GM12878 (cell line): ENCODE measurements around the gene DNAJC5. TPM values are rescaled to one million over a fixed set of nuclear protein-coding genes. Genes with fewer than 3 reads are reported as not detected.

Experiments used
- ATAC-seq: fragments of 200-7000 bp; cut with Tn5 transposase; 3 replicates; pipeline ENCODE4 v1.9.1; 2020; ENCODE audit warnings: mild to moderate bottlenecking, moderate library complexity
- BruUV-seq: library from RNA; stranded (reverse); fragments of 400-500 nt; replicated peaks from 2 replicates; lab custom pipeline; 2021; lab: Mats Ljungman, UMichigan
- CTCF ChIA-PET: fragments of 300-600 bp; sonication (Branson Sonifier 250); formaldehyde crosslinking; extraction: SDS; loops from one replicate; lab custom pipeline; 2021; ENCODE audit warnings: inconsistent platforms; lab: Yijun Ruan, JAX
- POLR2A ChIA-PET: fragments of 350-600 bp; formaldehyde crosslinking; extraction: SDS; loops from one replicate; lab custom pipeline; 2021; ENCODE audit warnings: inconsistent platforms; lab: Charles Lee
- RAD21 ChIA-PET: fragments of 300-600 bp; sonication (Branson Sonifier 250); formaldehyde crosslinking; loops from one replicate; lab custom pipeline; 2023; ENCODE audit warnings: antibody characterized with exemption; ENCODE audit not compliant: unreplicated experiment; lab: Charles Lee
- SMC1A ChIA-PET: fragments of 300-600 bp; sonication (Branson Sonifier 250); formaldehyde crosslinking; loops from one replicate; lab custom pipeline; 2023; ENCODE audit not compliant: unreplicated experiment, uncharacterized antibody; lab: Charles Lee
- DNase-seq: peaks from one replicate; pipeline ENCODE4 v3.0.0-alpha.2; 2011; ENCODE audit warnings: low read depth, low spot score
- FAIRE-seq: peaks from 3 replicates; lab custom pipeline; 2011; peaks lifted over from hg19 to GRCh38; lab: Jason Lieb, UNC
- H2AFZ ChIP-seq: 2 replicates; pipeline ENCODE4 v1.6.0; 2011; ENCODE audit warnings: low read depth, low read length, control low read depth; ENCODE audit not compliant: control insufficient read depth
- H3K27ac ChIP-seq: 2 replicates; pipeline ENCODE4 v1.5.1; 2011; ENCODE audit warnings: control low read depth; ENCODE audit not compliant: control insufficient read depth, insufficient read depth
- H3K27me3 ChIP-seq, 2 experiments: replicated peaks in 1 of 2; 2 replicates each; pipeline versions ENCODE4 v1.6.0 to v1.6.1; 2011; ENCODE audit warnings: low read length in 1 of 2; ENCODE audit not compliant: control insufficient read depth in 2 of 2, insufficient read depth in 2 of 2
- H3K36me3 ChIP-seq, 2 experiments: 2 replicates each; pipeline ENCODE4 v1.5.1; 2011; ENCODE audit warnings: low read length in 1 of 2; ENCODE audit not compliant: control insufficient read depth in 2 of 2, insufficient read depth in 2 of 2
- H3K4me1 ChIP-seq: 2 replicates; pipeline ENCODE4 v1.6.1; 2011; ENCODE audit warnings: mild to moderate bottlenecking, low read length, moderate library complexity, mixed read lengths; ENCODE audit not compliant: control insufficient read depth, insufficient read depth
- H3K4me2 ChIP-seq: 2 replicates; pipeline ENCODE4 v1.6.0; 2011; ENCODE audit warnings: control low read depth; ENCODE audit not compliant: control insufficient read depth, insufficient read depth
- H3K4me3 ChIP-seq: fragments of 200-600 bp; sonication (generic); 2 replicates; pipeline ENCODE4 v1.5.1; 2016
- H3K79me2 ChIP-seq: 2 replicates; pipeline ENCODE4 v1.6.0; 2011; ENCODE audit warnings: low read length; ENCODE audit not compliant: control insufficient read depth, insufficient read depth
- H3K9ac ChIP-seq: 2 replicates; pipeline ENCODE4 v1.8.0; 2011; ENCODE audit warnings: low read length, control low read depth, mixed read lengths; ENCODE audit not compliant: control insufficient read depth, insufficient read depth
- H3K9me3 ChIP-seq: replicated peaks from 3 replicates; pipeline ENCODE4 v1.5.1; 2011; ENCODE audit warnings: mild to moderate bottlenecking, low read length; ENCODE audit not compliant: control insufficient read depth, insufficient read depth
- H4K20me1 ChIP-seq: 2 replicates; pipeline ENCODE4 v1.6.0; 2011; ENCODE audit not compliant: control insufficient read depth, insufficient read depth
- ATF3 ChIP-seq: IDR thresholded peaks from 2 replicates; pipeline ENCODE4 v1.6.1; 2011; ENCODE audit warnings: low read depth, mild to moderate bottlenecking, low read length, moderate library complexity, borderline replicate concordance; ENCODE audit errors: extremely low read depth
- BRCA1 ChIP-seq: IDR thresholded peaks from 2 replicates; pipeline ENCODE4 v1.6.1; 2011; ENCODE audit warnings: low read depth, low read length, improper control_type of control experiment
- CBFB ChIP-seq: IDR thresholded peaks from 2 replicates; pipeline ENCODE4 v1.6.1; 2016; ENCODE audit warnings: antibody characterized with exemption, low read depth
- CHD4 ChIP-seq: fragments of 200-600 bp; sonication (generic); IDR thresholded peaks from 2 replicates; pipeline ENCODE4 v1.6.1; 2016; ENCODE audit warnings: mild to moderate bottlenecking
- GABPA ChIP-seq: IDR thresholded peaks from 2 replicates; pipeline ENCODE4 v1.6.1; 2014; ENCODE audit warnings: antibody characterized with exemption, low read depth, mild to moderate bottlenecking, inconsistent platforms
- GATAD2B ChIP-seq: fragments of 450-650 bp; conservative IDR thresholded peaks from 2 replicates; pipeline ENCODE4 v1.6.1; 2017; ENCODE audit warnings: low read depth, mild to moderate bottlenecking, moderate library complexity
- HSF1 ChIP-seq: fragments of 150-350 bp; IDR thresholded peaks from 2 replicates; pipeline ENCODE4 v1.6.1; 2014; ENCODE audit warnings: mild to moderate bottlenecking, low read depth, low read length
- IRF4 ChIP-seq: IDR thresholded peaks from 2 replicates; pipeline ENCODE4 v1.6.1; 2011; ENCODE audit warnings: low read depth, low read length
- LARP7 ChIP-seq: fragments of 450-650 bp; IDR thresholded peaks from 2 replicates; pipeline ENCODE4 v1.6.1; 2017; ENCODE audit warnings: mild to moderate bottlenecking
- MXI1 ChIP-seq: fragments of 150-350 bp; IDR thresholded peaks from 2 replicates; pipeline ENCODE4 v1.6.1; 2011; ENCODE audit warnings: low read depth, mild to moderate bottlenecking, inconsistent platforms, low read length, improper control_type of control experiment
- PBX3 ChIP-seq: IDR thresholded peaks from 2 replicates; pipeline ENCODE4 v1.6.1; 2011; ENCODE audit warnings: mild to moderate bottlenecking, low read depth, low read length, moderate library complexity; ENCODE audit not compliant: insufficient replicate concordance
- SIN3A ChIP-seq: IDR thresholded peaks from 2 replicates; pipeline ENCODE4 v1.6.1; 2012; ENCODE audit warnings: low read depth, low read length, improper control_type of control experiment
- SIX5 ChIP-seq: IDR thresholded peaks from 2 replicates; pipeline ENCODE4 v1.6.1; 2011; ENCODE audit warnings: mild to moderate bottlenecking, low read depth, low read length, moderate library complexity; ENCODE audit not compliant: severe bottlenecking
- SMARCA5 ChIP-seq: fragments of 450-650 bp; IDR thresholded peaks from 2 replicates; pipeline ENCODE4 v1.6.1; 2017; ENCODE audit warnings: mild to moderate bottlenecking
- STAT1 ChIP-seq: fragments of 450-650 bp; conservative IDR thresholded peaks from 2 replicates; pipeline ENCODE4 v1.6.1; 2014; ENCODE audit warnings: antibody characterized with exemption, mild to moderate bottlenecking
- TCF3 ChIP-seq: IDR thresholded peaks from 2 replicates; pipeline ENCODE4 v1.6.1; 2012; ENCODE audit warnings: low read depth, mild to moderate bottlenecking, low read length, borderline replicate concordance; ENCODE audit not compliant: insufficient read depth
- ZNF687 ChIP-seq: fragments of 450-650 bp; IDR thresholded peaks from 2 replicates; pipeline ENCODE4 v1.6.1; 2017; ENCODE audit warnings: mild to moderate bottlenecking, moderate library complexity
- WGBS: methylation state at CpG from one replicate; pipeline ENCODE4 v1.1.6; 2016; ENCODE audit warnings: low lambda C conversion rate; ENCODE audit not compliant: insufficient replicate concordance, insufficient coverage; ENCODE audit errors: missing lambda C conversion rate; 5-methylcytosine and 5-hydroxymethylcytosine counted together
- in situ Hi-C: fragments of 300-500 bp; cut with MboI; formaldehyde crosslinking; loops from 9 replicates; pipeline ENCODE4 v1.14.3; 2018; ENCODE audit warnings: mixed read lengths
- intact Hi-C: fragments of 100-400 bp; cut with micrococcal nuclease; formaldehyde crosslinking; loops from one replicate; pipeline ENCODE4 v1.14.2; 2022; ENCODE audit not compliant: unreplicated experiment
- polyA plus RNA-seq, 11 experiments: library from polyadenylated mRNA; depleted of rRNA in 4 of 11; unstranded in 6 of 11; stranded (reverse) in 5 of 11; fragments of >200 nt; fragmentation: Nextera tagmentation in 4 of 11; fragmentation: Illumina TruSeq in 1 of 11; extraction: Ambion mirVana in 4 of 11; extraction: Trizol in 1 of 11; gene quantifications; 1 replicate in 1 of 11; 2 replicates in 10 of 11; pipeline versions ENCODE4 v1.2.1 to v1.2.3, GENCODE V29; 2011 to 2016; ENCODE audit warnings: inconsistent platforms in 2 of 11, missing spikeins in 2 of 11, low read depth in 1 of 11
- total RNA-seq, 4 experiments: library from RNA; depleted of rRNA in 3 of 4; stranded (reverse); fragments of >200 nt in 3 of 4; fragmentation: Illumina TruSeq in 1 of 4; extraction: Trizol in 1 of 4; gene quantifications; 2 replicates each; pipeline versions ENCODE4 v1.2.1 to v1.2.3, GENCODE V29; 2013 to 2021

The DNAJC5 gene
- total and polyA plus RNA-seq, 10 of the 15 experiments (the other 5 are each of a cell fraction or from before 2014, with no cell fraction given), result 0.69 to 36.8 (median 17.0) TPM

GRCh38 chr20:63952769-63953168 lies 57.8 kb downstream of the DNAJC5 start:
- H3K79me2 ChIP-seq, result peaks cover 50% of the 10 kb centered on the region
- in situ Hi-C loops, result no loop called here
- ChIA-PET CTCF (interaction anchor here (1.6 kb wide), 1 partner anchor 105 kb away, joined by 4 read pairs; no protein-coding TSS in a partner anchor), SMC1A (no interaction called here), POLR2A (no interaction called here), RAD21 (interaction anchor here (1.3 kb wide), 1 partner anchor 88 kb away, joined by 3 read pairs; the partner anchor contains the start of gene TPD52L2)
- peaks cover 27% of the 10 kb centered on the region for H3K4me1 ChIP-seq
- intact Hi-C loops, result no loop called here
- no peaks in the 10 kb centered on the region; a peak in 2 of 4 replicates for H3K36me3 ChIP-seq
- no peaks in the 10 kb centered on the region for H3K27me3 ChIP-seq
- no peaks in the 10 kb centered on the region for H3K9me3 ChIP-seq
- peaks cover 7% of the 10 kb centered on the region for H4K20me1 ChIP-seq
- peak overlapping the region; percentile 44; the same call in 1 of the 2 replicates for H3K4me2 ChIP-seq
- TF ChIP-seq SIN3A (no peak), PBX3 (no peak), CBFB (no peak), SIX5 (no peak), HSF1 (no peak), GATAD2B (no peak), SMARCA5 (no peak), ATF3 (no peak), BRCA1 (no peak), TCF3 (no peak), GABPA (no peak), ZNF687 (no peak), STAT1 (no peak), IRF4 (no peak), CHD4 (no peak), LARP7 (no peak), MXI1 (no peak)
- 87% methylated on average over 14 of the region's 14 CpGs for WGBS
- BruUV-seq, result no TSS peak
- H3K4me3 ChIP-seq, result no peak overlapping the region
- no peak overlapping the region for H3K27ac ChIP-seq
- FAIRE-seq (no peak), ATAC-seq (no peak), DNase-seq (no peak)
- no peak overlapping the region for H2AFZ ChIP-seq
- no peak overlapping the region for H3K9ac ChIP-seq
